HEK293 (cell line): Measurements from ENCODE around the gene DLX3.

Source experiments
- CTCF ChIP-seq: fragments of 450-650 bp; formaldehyde crosslinking; IDR thresholded peaks from 2 replicates; pipeline ENCODE4 v1.5.1; 2016; ENCODE audit warnings: missing biosample characterization, missing genetic modification characterization
- ELK4 ChIP-seq: IDR thresholded peaks from 2 replicates; pipeline ENCODE4 v1.6.1; 2011; ENCODE audit warnings: mild to moderate bottlenecking, low read depth, low read length, borderline replicate concordance

- TF ChIP-seq CTCF (no peak), ELK4 (no peak)
These were observed 31.8 kb downstream of the DLX3 start for GRCh38 chr17:49963309-49963625.
